ENCODE data around the gene USP6NL.

The USP6NL gene

GRCh38 chr10:11616021-11616420 is 4.6 kb upstream of the USP6NL start:
- no peak for DNase-seq (ENCODE audit: low read depth, low spot score)

GRCh38 chr10:11615396-11615795 is 3.9 kb upstream of the USP6NL start:
- DNase-seq (ENCODE audit: low read depth, low spot score) = no peak

- no peak for DNase-seq (ENCODE audit: low read depth, low spot score)
These were observed 861 bp upstream of the USP6NL start for GRCh38 chr10:11612021-11613001.

- DNase-seq (ENCODE audit: low read depth, low spot score) = peak; percentile 29
These were observed 613 bp downstream of the USP6NL start for GRCh38 chr10:11610826-11611247.

- DNase-seq (ENCODE audit: low read depth, low spot score) = no peak
These were observed 1.2 kb downstream of the USP6NL start for GRCh38 chr10:11610166-11610825.

GRCh38 chr10:11609492-11610093 is 1.9 kb downstream of the USP6NL start:
- peak; percentile 26 for DNase-seq (ENCODE audit: low read depth, low spot score)

- no peak for DNase-seq (ENCODE audit: low read depth, low spot score)
These were observed 2.4 kb downstream of the USP6NL start for GRCh38 chr10:11609052-11609451.

- DNase-seq (ENCODE audit: low read depth, low spot score) = no peak
These were observed 3.1 kb downstream of the USP6NL start for GRCh38 chr10:11608159-11609013.

- DNase-seq (ENCODE audit: low read depth, low spot score) = no peak
These were observed 5.5 kb downstream of the USP6NL start for GRCh38 chr10:11605807-11606408.

- DNase-seq (ENCODE audit: low read depth, low spot score) = no peak
These were observed 6.4 kb downstream of the USP6NL start for GRCh38 chr10:11604865-11605650.

GRCh38 chr10:11603741-11604140 is 7.7 kb downstream of the USP6NL start:
- no peak for DNase-seq (ENCODE audit: low read depth, low spot score)

GRCh38 chr10:11602919-11603523 is 8.4 kb downstream of the USP6NL start:
- DNase-seq (ENCODE audit: low read depth, low spot score) = no peak

- no peak for DNase-seq (ENCODE audit: low read depth, low spot score)
These were observed 9.1 kb downstream of the USP6NL start for GRCh38 chr10:11602358-11602757.

GRCh38 chr10:11601670-11602069 is 9.8 kb downstream of the USP6NL start:
- no peak for DNase-seq (ENCODE audit: low read depth, low spot score)

GRCh38 chr10:11600280-11600679 is 11.2 kb downstream of the USP6NL start:
- DNase-seq (ENCODE audit: low read depth, low spot score) = no peak

- DNase-seq (ENCODE audit: low read depth, low spot score) = no peak
These were observed 12.6 kb downstream of the USP6NL start for GRCh38 chr10:11598712-11599397.

GRCh38 chr10:11597470-11597869 is 14.0 kb downstream of the USP6NL start:
- DNase-seq (ENCODE audit: low read depth, low spot score) = no peak

- DNase-seq (ENCODE audit: low read depth, low spot score) = no peak
These were observed 16.1 kb downstream of the USP6NL start for GRCh38 chr10:11595395-11595692.
